Upper lobe of left lung (tissue), 6 donors: Measurements from ENCODE around the gene XPNPEP3. TPM values are rescaled to one million over a fixed set of nuclear protein-coding genes. Genes with fewer than 3 reads are reported as not detected.

Source experiments
- ATAC-seq, 2 donors: fragments of 200-7000 bp; cut with Tn5 transposase; one replicate each; pipeline ENCODE4 v1.9.1; 2022; ENCODE audit warnings: mild to moderate bottlenecking in 2 of 2, moderate library complexity in 2 of 2; ENCODE audit not compliant: low FRiP score in 2 of 2
- DNase-seq, 2 donors: peaks; one replicate each; pipeline ENCODE4 v3.0.0-alpha.2; 2019 to 2020
- H3K27ac ChIP-seq, 4 donors: fragments of 200-600 bp; sonication (generic); one replicate each; pipeline ENCODE4 v1.5.1; 2016 to 2019
- H3K27me3 ChIP-seq, 4 donors: fragments of 200-600 bp; sonication (generic); one replicate each; pipeline ENCODE4 v1.5.1; 2017 to 2019
- H3K36me3 ChIP-seq, 4 donors: fragments of 200-600 bp; sonication (generic); one replicate each; pipeline ENCODE4 v1.5.1; 2016 to 2019
- H3K4me1 ChIP-seq, 4 donors: fragments of 200-600 bp; sonication (generic); one replicate each; pipeline ENCODE4 v1.5.1; 2018 to 2019
- H3K4me3 ChIP-seq, 4 donors: fragments of 200-600 bp; sonication (generic); one replicate each; pipeline ENCODE4 v1.5.1; 2017 to 2019; ENCODE audit warnings: mild to moderate bottlenecking in 2 of 4, moderate library complexity in 1 of 4
- H3K9me3 ChIP-seq, 4 donors: fragments of 200-600 bp; sonication (generic); one replicate each; pipeline ENCODE4 v1.5.1; 2018 to 2019
- CTCF ChIP-seq, 6 experiments: fragments of 450-650 bp in 4 of 6; fragments of 200-600 bp in 2 of 6; sonication (generic) in 2 of 6; IDR thresholded peaks; one replicate each; pipeline ENCODE4 v1.5.1; 2016 to 2019; ENCODE audit warnings: antibody characterized with exemption in 6 of 6
- EP300 ChIP-seq, 4 donors: sonication (generic); formaldehyde crosslinking; IDR thresholded peaks; one replicate each; pipeline ENCODE4 v1.5.1; 2017; ENCODE audit warnings: antibody characterized with exemption in 4 of 4, control low read depth in 2 of 4
- POLR2A ChIP-seq, 4 donors: fragments of 450-650 bp; IDR thresholded peaks; one replicate each; pipeline ENCODE4 v1.5.1; 2016 to 2017; ENCODE audit warnings: antibody characterized with exemption in 4 of 4, mild to moderate bottlenecking in 2 of 4
- POLR2AphosphoS5 ChIP-seq, 2 donors: sonication (generic); formaldehyde crosslinking; IDR thresholded peaks; one replicate each; pipeline ENCODE4 v1.5.1; 2017; ENCODE audit warnings: antibody characterized with exemption in 2 of 2
- WGBS, 2 donors: methylation state at CpG; one replicate each; pipeline ENCODE4 v1.1.5; 2017 to 2018; 5-methylcytosine and 5-hydroxymethylcytosine counted together
- total RNA-seq, 6 donors: library from RNA; depleted of rRNA in 4 of 6; stranded (reverse); fragments of >200 nt in 4 of 6; gene quantifications; one replicate each; pipeline versions ENCODE4 v1.1.0 to v1.2.1, GENCODE V29; 2016 to 2021
- donor health status: DM: no; HTN: no; CAD: no; lungs with moderate emphysema.
- donor health status: DM: no; HTN: yes; CAD: no; lungs with severe emphysema.

Gene XPNPEP3
- total RNA-seq, 6 donors from 2014 or later = 10.9 to 40.9 (median 15.1) TPM

DNA sequence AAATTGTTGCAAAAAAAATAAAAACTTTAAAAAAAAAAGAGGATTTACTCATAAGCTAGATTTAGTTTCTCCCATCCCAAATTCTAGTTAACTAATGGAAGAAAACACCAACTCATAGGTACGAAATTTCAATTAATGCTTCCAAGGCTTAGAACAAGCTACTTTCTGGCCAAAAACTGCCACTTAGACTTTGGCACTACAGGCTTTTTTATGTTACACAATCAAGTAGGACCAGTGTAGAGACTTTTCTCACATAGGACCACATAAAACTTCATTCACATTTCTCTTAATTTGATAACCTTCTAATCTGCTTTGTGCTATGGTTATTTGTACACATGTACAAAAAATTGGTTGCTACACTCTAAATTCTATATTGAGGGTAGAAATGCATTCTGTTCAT is 3.6 kb upstream of the XPNPEP3 start:
- peaks cover 6 to 23% (median 13%) of the 10 kb centered on the region in 4 donors for H3K36me3 ChIP-seq
- WGBS, 2 donors = 50 to 75% methylated on average over 1 of the region's 1 CpG
- H3K27me3 ChIP-seq = no peaks in the 10 kb centered on the region
- no peak overlapping the region for H3K27ac ChIP-seq
- no peak for ATAC-seq
- H3K4me3 ChIP-seq = no peak overlapping the region
- TF ChIP-seq CTCF (IDR thresholded peaks at IDR 0.05) (no peak), POLR2AphosphoS5 (IDR thresholded peaks at IDR 0.05) (no peak), POLR2A (IDR thresholded peaks at IDR 0.05) (no peak), EP300 (IDR thresholded peaks at IDR 0.05) (no peak)
- no peaks in the 10 kb centered on the region for H3K9me3 ChIP-seq
- H3K4me1 ChIP-seq = peaks cover 29 to 41% (median 39%) of the 10 kb centered on the region in 4 donors
- DNase-seq = no peak

GRCh38 chr22:40853961-40854360 is 3.0 kb upstream of the XPNPEP3 start:
- Histone ChIP-seq H3K27me3 (no peaks in the 10 kb centered on the region), H3K4me3 (no peak overlapping the region), H3K36me3 (peaks cover 2 to 17% (median 9%) of the 10 kb centered on the region in 4 donors), H3K27ac (peak overlapping the region in 1 of 4 donors; percentile 10), H3K4me1 (peaks cover 35 to 47% (median 44%) of the 10 kb centered on the region in 4 donors), H3K9me3 (no peaks in the 10 kb centered on the region)
- TF ChIP-seq EP300 (IDR thresholded peaks at IDR 0.05) (no peak), POLR2A (IDR thresholded peaks at IDR 0.05) (no peak), POLR2AphosphoS5 (IDR thresholded peaks at IDR 0.05) (no peak), CTCF (IDR thresholded peaks at IDR 0.05) (no peak)
- 52 to 56% methylated on average over 3 of the region's 3 CpGs for WGBS, 2 donors
- DNase-seq (no peak), ATAC-seq (no peak)

DNA sequence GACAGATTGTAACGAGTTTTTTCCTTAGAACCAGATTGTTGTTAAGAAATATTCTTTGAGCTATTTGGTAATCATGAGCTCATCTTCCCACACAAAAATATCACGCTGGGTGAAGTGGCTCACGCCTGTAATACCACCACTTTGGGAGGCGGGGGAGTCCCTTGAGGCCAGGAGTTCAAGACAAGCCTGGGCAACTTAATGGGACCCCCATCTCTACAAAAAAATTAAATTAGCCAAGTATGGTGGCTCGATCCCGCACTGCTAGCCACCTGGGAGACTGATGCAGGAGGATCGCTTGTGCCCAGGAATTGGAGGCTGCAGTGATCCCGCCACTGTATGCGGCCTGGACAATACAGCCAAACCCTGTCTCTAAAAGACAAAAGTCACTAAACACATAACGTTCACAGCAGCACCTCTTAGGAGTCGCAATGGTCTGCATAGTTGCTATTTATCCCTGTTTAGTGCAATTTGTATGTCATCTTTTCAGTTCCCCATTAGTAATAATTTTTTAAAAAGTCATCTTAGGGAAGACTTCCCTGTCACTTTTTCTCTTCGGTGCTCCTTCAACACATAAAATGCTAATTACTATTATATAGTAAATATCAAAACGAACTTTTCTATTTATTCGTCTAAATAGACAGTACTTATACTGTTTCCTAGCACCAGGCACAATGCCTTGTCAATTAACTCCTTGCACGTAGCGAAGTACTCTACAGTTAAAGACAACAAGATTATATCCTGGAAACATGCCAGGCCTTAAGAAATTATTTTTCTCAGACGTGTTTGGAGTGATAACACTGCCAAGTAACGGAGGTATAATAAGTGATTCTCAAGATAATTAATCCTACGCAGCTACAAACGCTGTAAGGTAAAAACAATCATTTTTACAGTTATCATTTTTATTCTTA is 1.6 kb upstream of the XPNPEP3 start:
- 31 to 32% methylated on average over 19 to 20 of the region's 20 CpGs for WGBS, 2 donors
- Histone ChIP-seq H3K9me3 (no peaks in the 10 kb centered on the region), H3K27me3 (no peaks in the 10 kb centered on the region), H3K4me3 (peak overlapping the region; percentile 67 to 87 (median 75)), H3K4me1 (peaks cover 35 to 50% (median 44%) of the 10 kb centered on the region in 4 donors), H3K36me3 (peaks cover 0 to 3% (median under 1%) of the 10 kb centered on the region in 4 donors), H3K27ac (peak overlapping the region; percentile 96 to 98 (median 97))
- DNase-seq (no peak), ATAC-seq (no peak)
- TF ChIP-seq CTCF (IDR thresholded peaks at IDR 0.05) = no peak
- no peak for TF ChIP-seq POLR2AphosphoS5 (IDR thresholded peaks at IDR 0.05)
- no peak for TF ChIP-seq EP300 (IDR thresholded peaks at IDR 0.05)
- TF ChIP-seq POLR2A (IDR thresholded peaks at IDR 0.05) = no peak

- Histone ChIP-seq H3K9me3 (no peaks in the 10 kb centered on the region), H3K4me3 (peak overlapping the region; percentile 67 to 87 (median 75)), H3K27ac (peak overlapping the region; percentile 96 to 98 (median 97)), H3K4me1 (peaks cover 35 to 50% (median 44%) of the 10 kb centered on the region in 4 donors), H3K36me3 (peaks cover 0 to 1% (median 0%) of the 10 kb centered on the region in 4 donors), H3K27me3 (no peaks in the 10 kb centered on the region)
- 0 to 1% methylated on average over 20 to 26 of the region's 29 CpGs for WGBS, 2 donors
- DNase-seq (peak in 1 of 2 donors; percentile 25), ATAC-seq (peak; percentile 42 to 56)
- TF ChIP-seq POLR2A (IDR thresholded peaks at IDR 0.05) = no peak
- TF ChIP-seq EP300 (IDR thresholded peaks at IDR 0.05) = no peak
- no peak for TF ChIP-seq CTCF (IDR thresholded peaks at IDR 0.05)
- no peak for TF ChIP-seq POLR2AphosphoS5 (IDR thresholded peaks at IDR 0.05)
Observed at GRCh38 chr22:40855979-40856512, 902 bp upstream of the XPNPEP3 start.
